Psoas muscle (tissue), 8 donors: Measurements from ENCODE around the gene BCAT1. TPM values are rescaled to one million over a fixed set of nuclear protein-coding genes. Genes with fewer than 3 reads are reported as not detected.

Experiments used
- ATAC-seq, 4 donors: fragments of 200-7000 bp; cut with Tn5 transposase; one replicate each; pipeline ENCODE4 v1.9.1; 2020; ENCODE audit warnings: moderate library complexity in 3 of 4, mild to moderate bottlenecking in 2 of 4
- DNase-seq, 2 donors: peaks; one replicate each; pipeline ENCODE4 v3.0.0-alpha.2; 2020
- H3K27ac ChIP-seq: fragments of 200-600 bp; one replicate; pipeline ENCODE4 v1.8.0; 2022
- H3K27me3 ChIP-seq, 3 donors: fragments of 200-600 bp in 1 of 3; one replicate each; pipeline versions ENCODE4 v1.6.1 to v1.8.0; 2013 to 2022; ENCODE audit warnings: low read length in 2 of 3, mild to moderate bottlenecking in 2 of 3, moderate library complexity in 1 of 3; ENCODE audit not compliant: insufficient read depth in 3 of 3
- H3K36me3 ChIP-seq, 2 donors: fragments of 200-600 bp in 1 of 2; one replicate each; pipeline versions ENCODE4 v1.6.1 to v1.8.0; 2013 to 2022; ENCODE audit warnings: low read depth in 1 of 2, mild to moderate bottlenecking in 1 of 2, moderate library complexity in 1 of 2; ENCODE audit not compliant: insufficient read depth in 1 of 2
- H3K4me1 ChIP-seq: fragments of 200-600 bp; one replicate; pipeline ENCODE4 v1.8.0; 2022
- H3K4me3 ChIP-seq: fragments of 200-600 bp; one replicate; pipeline ENCODE4 v1.8.0; 2022; ENCODE audit warnings: mild to moderate bottlenecking
- H3K9me3 ChIP-seq: fragments of 200-600 bp; one replicate; pipeline ENCODE4 v1.8.0; 2022
- WGBS, 3 donors: extraction: QIAGEN DNeasy Blood & Tissue Kit; methylation state at CpG; one replicate each; pipeline versions ENCODE4 v1.1.6 to v1.1.7; 2013; 5-methylcytosine and 5-hydroxymethylcytosine counted together
- intact Hi-C, 2 donors: fragments of 100-400 bp; cut with DNase I; formaldehyde crosslinking; loops; one replicate each; pipeline versions ENCODE4 v1.11.0 to v1.14.2; 2022
- polyA plus RNA-seq, 3 donors: library from polyadenylated mRNA; stranded (reverse); fragments of 200-250 nt; gene quantifications; one replicate each; pipeline ENCODE4 v1.2.3, GENCODE V29; 2013
- total RNA-seq, 4 donors: library from RNA; stranded (reverse); fragmentation: NEBNext Ultra II Directional in 2 of 4; extraction: Animal tissue kit (Norgen Biotek cat#: 25700) in 2 of 4; gene quantifications; one replicate each; pipeline versions ENCODE4 v1.2.1 to v1.2.4, GENCODE V29; 2021 to 2023
- TF ChIP-seq, protein P1 (sequence below): fragments of 200-600 bp; IDR thresholded peaks from one replicate; pipeline ENCODE4 v1.8.0; 2022; ENCODE audit warnings: antibody characterized with exemption
- donor health status: healthy with polysubstance abuse.
- donor health status: DM: no; HTN: no; CAD: no; lungs with moderate emphysema.
- donor health status: Bipolar disorder and iron deficiency.
- donor health status: healthy.
- donor health status: DM: yes; HTN: yes; CAD: no.
- donor health status: DM: no; HTN: no; CAD: no.
- donor health status: DM: no; HTN: no; CAD: no.
- donor health status: DM: yes; HTN: yes; CAD: no.

The BCAT1 gene
- total and polyA plus RNA-seq, 7 donors, result 0.30 to 3.8 (median 2.7) TPM

DNA sequence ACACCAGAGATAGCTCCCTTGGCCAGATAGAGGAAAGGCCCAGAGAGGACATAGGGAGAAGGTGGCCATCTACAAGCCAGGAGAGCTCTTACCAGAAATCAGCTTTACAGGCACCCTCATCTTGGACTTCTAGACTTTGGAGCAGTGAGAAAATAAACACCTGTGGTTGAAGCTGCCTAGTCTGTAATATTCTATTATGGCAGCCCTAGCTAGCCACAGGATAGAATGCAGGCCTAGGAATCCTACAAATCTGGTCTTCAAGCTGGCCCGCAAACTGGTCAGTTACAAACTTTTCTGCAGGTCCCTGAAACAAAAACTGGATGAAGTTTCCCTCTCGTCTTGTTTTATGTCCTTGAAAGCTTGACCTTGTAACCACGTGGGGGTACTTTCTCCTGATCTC is 92.4 kb downstream of the BCAT1 start:
- H3K9me3 ChIP-seq, result no peaks in the 10 kb centered on the region
- H3K4me1 ChIP-seq, result no peaks in the 10 kb centered on the region
- H3K27me3 ChIP-seq, result no peaks in the 10 kb centered on the region
- H3K4me3 ChIP-seq, result no peak overlapping the region
- no peak for ATAC-seq
- no peak for DNase-seq
- intact Hi-C loops, result no loop called here
- H3K36me3 ChIP-seq, result no peaks in the 10 kb centered on the region
- 86 to 89% (median 88%) methylated on average over 3 of the region's 3 CpGs for WGBS, 3 donors
- no peak overlapping the region for H3K27ac ChIP-seq
- TF ChIP-seq, protein P1, sequence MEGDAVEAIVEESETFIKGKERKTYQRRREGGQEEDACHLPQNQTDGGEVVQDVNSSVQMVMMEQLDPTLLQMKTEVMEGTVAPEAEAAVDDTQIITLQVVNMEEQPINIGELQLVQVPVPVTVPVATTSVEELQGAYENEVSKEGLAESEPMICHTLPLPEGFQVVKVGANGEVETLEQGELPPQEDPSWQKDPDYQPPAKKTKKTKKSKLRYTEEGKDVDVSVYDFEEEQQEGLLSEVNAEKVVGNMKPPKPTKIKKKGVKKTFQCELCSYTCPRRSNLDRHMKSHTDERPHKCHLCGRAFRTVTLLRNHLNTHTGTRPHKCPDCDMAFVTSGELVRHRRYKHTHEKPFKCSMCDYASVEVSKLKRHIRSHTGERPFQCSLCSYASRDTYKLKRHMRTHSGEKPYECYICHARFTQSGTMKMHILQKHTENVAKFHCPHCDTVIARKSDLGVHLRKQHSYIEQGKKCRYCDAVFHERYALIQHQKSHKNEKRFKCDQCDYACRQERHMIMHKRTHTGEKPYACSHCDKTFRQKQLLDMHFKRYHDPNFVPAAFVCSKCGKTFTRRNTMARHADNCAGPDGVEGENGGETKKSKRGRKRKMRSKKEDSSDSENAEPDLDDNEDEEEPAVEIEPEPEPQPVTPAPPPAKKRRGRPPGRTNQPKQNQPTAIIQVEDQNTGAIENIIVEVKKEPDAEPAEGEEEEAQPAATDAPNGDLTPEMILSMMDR, result no peak

DNA sequence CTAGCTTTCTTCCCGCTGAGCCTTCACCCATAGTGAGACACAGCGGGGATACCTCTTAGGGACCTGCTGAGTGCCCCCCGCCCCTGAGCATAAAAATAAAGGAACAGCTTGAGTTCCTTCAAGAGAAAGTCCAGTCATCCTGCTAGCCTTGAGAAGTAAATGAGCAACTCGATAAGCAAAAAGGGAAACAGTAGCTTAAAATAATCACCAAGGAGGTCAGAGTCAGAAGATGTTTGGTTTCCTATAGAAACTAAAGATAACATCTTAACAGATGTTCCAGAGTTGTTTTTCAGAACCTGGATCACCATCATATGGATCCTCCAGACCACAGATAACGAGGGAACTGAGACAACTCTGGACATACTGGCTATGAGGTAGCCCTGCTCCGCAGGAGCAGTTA is 94.0 kb downstream of the BCAT1 start:
- DNase-seq, result no peak
- intact Hi-C loops, result no loop called here
- H3K4me1 ChIP-seq, result no peaks in the 10 kb centered on the region
- H3K4me3 ChIP-seq, result no peak overlapping the region
- H3K36me3 ChIP-seq, result no peaks in the 10 kb centered on the region
- no peak overlapping the region for H3K27ac ChIP-seq
- no peaks in the 10 kb centered on the region for H3K27me3 ChIP-seq
- TF ChIP-seq, protein P1, result no peak
- no peak for ATAC-seq
- H3K9me3 ChIP-seq, result no peaks in the 10 kb centered on the region
- WGBS, 3 donors, result 65 to 79% (median 66%) methylated on average over 6 of the region's 6 CpGs

DNA sequence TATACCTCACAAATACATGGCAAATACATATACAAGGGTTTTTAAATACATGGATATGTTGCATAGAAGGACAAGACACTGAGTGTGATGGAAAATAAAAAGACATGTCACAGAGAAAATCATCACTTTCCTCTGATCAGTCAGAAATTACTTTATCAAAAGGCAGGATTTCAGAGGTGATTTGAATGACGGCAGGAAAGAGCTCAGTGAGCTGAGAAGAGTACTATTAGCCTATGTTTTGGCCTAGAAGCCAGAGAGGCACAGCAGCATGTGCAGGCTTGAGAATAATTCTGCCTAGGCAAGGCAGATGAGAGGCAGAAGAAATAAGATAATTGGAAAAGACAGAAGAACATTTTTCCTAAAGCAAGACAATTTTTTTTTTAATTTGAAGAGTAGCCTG is 94.9 kb downstream of the BCAT1 start:
- TF ChIP-seq, protein P1, result no peak
- Histone ChIP-seq H3K27ac (no peak overlapping the region), H3K27me3 (no peaks in the 10 kb centered on the region), H3K4me1 (no peaks in the 10 kb centered on the region), H3K9me3 (no peaks in the 10 kb centered on the region), H3K36me3 (no peaks in the 10 kb centered on the region), H3K4me3 (no peak overlapping the region)
- no peak for DNase-seq
- WGBS, 3 donors, result 68 to 81% (median 80%) methylated on average over 1 of the region's 1 CpG
- ATAC-seq, result no peak
- intact Hi-C loops, result no loop called here

DNA sequence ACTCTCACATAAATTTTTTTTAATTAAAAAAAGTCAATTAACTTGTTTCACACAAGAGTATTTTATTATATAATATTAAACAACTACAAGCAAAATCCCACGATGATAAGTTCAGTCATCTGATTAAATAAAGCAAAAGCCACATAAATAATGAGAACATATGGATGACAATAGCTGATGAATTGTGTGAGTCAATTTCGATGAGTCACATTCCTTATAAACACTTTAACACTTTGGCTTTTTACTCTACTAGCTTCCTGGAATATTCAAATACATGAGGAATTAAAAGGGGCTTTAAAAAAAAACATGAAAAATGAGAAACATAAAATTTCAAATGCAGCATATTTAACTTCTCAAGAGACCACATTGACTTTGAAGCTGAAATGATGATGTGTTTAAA is 95.3 kb downstream of the BCAT1 start:
- Histone ChIP-seq H3K36me3 (no peaks in the 10 kb centered on the region), H3K27me3 (no peaks in the 10 kb centered on the region), H3K4me3 (no peak overlapping the region), H3K4me1 (no peaks in the 10 kb centered on the region), H3K27ac (no peak overlapping the region), H3K9me3 (no peaks in the 10 kb centered on the region)
- ATAC-seq, result no peak
- TF ChIP-seq, protein P1, result no peak
- DNase-seq, result no peak
- 76 to 79% (median 79%) methylated on average over 2 of the region's 2 CpGs for WGBS, 3 donors
- intact Hi-C loops, result no loop called here

DNA sequence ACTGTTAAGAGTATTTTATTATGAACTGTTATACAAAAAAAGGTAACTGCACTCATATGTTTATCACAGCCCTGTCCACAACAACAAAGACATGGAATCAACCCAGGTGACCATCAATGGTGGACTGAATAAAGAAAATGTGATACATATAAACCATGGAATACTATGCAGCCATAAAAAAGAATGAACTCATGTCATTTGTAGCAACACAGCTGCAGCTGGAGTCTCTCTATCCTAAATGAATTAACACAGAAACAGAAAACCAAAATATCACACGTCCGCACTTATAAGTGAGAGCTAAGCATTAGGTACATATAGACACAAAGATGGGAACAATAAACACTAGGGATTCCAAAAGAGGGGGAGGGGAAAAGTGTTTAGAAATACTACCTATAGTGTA is 95.8 kb downstream of the BCAT1 start:
- WGBS, 3 donors, result 97 to 100% (median 98%) methylated on average over 2 of the region's 2 CpGs
- Histone ChIP-seq H3K36me3 (no peaks in the 10 kb centered on the region), H3K9me3 (no peaks in the 10 kb centered on the region), H3K4me3 (no peak overlapping the region), H3K27me3 (no peaks in the 10 kb centered on the region), H3K4me1 (no peaks in the 10 kb centered on the region), H3K27ac (no peak overlapping the region)
- ATAC-seq (no peak), DNase-seq (no peak)
- TF ChIP-seq, protein P1, result no peak
- intact Hi-C loops, result no loop called here
